Astrocyte (in vitro differentiated cells and primary cell): ENCODE results near the gene ASB7.

Experiments used
- EZH2 ChIP-seq: IDR thresholded peaks from 2 replicates; pipeline ENCODE4 v1.6.1; 2012; ENCODE audit warnings: mild to moderate bottlenecking, low read length, inconsistent platforms; ENCODE audit not compliant: insufficient read depth
- TF ChIP-seq, protein P1 (sequence below): IDR thresholded peaks from 2 replicates; pipeline ENCODE4 v1.5.1; 2011; ENCODE audit warnings: low read depth, mild to moderate bottlenecking, inconsistent platforms, low read length, moderate library complexity; ENCODE audit not compliant: insufficient read depth

DNA sequence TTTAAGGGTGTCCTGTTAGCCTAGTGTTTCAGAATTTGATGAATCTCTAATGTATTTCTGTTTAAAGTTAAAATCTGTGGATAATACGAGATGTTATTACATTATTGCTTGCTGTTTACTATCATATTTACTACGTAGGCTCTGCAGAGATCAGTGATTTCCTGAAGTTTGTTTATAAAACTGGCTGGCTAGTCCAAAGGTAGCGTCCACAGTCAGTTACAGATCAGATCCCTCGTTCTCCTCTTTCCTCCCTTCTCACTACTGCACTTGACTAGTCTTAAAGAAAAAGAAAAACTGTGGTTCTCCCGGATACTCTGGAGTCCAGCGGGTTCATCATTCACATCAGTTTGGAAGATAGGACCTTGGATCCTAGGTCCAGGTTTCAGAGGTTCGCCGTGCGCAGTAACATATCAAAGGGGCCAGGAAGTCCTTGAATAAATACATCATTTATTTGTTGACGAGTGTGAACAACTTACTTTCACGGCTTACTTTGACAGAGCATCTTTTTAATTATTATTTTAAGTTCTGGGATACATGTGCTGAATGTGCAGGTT lies 35.9 kb downstream of the ASB7 start:
- TF ChIP-seq, protein P1, sequence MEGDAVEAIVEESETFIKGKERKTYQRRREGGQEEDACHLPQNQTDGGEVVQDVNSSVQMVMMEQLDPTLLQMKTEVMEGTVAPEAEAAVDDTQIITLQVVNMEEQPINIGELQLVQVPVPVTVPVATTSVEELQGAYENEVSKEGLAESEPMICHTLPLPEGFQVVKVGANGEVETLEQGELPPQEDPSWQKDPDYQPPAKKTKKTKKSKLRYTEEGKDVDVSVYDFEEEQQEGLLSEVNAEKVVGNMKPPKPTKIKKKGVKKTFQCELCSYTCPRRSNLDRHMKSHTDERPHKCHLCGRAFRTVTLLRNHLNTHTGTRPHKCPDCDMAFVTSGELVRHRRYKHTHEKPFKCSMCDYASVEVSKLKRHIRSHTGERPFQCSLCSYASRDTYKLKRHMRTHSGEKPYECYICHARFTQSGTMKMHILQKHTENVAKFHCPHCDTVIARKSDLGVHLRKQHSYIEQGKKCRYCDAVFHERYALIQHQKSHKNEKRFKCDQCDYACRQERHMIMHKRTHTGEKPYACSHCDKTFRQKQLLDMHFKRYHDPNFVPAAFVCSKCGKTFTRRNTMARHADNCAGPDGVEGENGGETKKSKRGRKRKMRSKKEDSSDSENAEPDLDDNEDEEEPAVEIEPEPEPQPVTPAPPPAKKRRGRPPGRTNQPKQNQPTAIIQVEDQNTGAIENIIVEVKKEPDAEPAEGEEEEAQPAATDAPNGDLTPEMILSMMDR = no peak
- TF ChIP-seq EZH2 = no peak
